Embryonic facial prominence (tissue), 1 donor: ENCODE measurements around the gene USP28.
"Not testable (repeated sequence)": the region's sequence is repeated elsewhere in the genome, so short reads cannot be mapped to it uniquely, and the experiment has no call there.

Source experiments
- DNase-seq: peaks from one replicate; pipeline ENCODE4 v3.0.0-alpha.2; 2016; ENCODE audit errors: extremely low spot score

The USP28 gene

GRCh38 chr11:113875234-113876073 lies at the start of gene USP28:
TSS of gene USP28 (minus strand) at chr11:113875572. CDS start at chr11:113875501, 71 bp downstream.
- DNase-seq, result peak; percentile 79

GRCh38 chr11:113923572-113923971 lies 48.2 kb upstream of the USP28 start:
- no peak for DNase-seq

- not testable (repeated sequence) for DNase-seq
These were observed 36.1 kb upstream of the USP28 start for GRCh38 chr11:113911491-113911890.

- DNase-seq, result no peak
These were observed 32.7 kb upstream of the USP28 start for GRCh38 chr11:113908098-113908497.

GRCh38 chr11:113907681-113908080 lies 32.3 kb upstream of the USP28 start:
- no peak for DNase-seq

GRCh38 chr11:113907152-113907551 lies 31.8 kb upstream of the USP28 start:
- DNase-seq, result no peak

GRCh38 chr11:113906516-113906915 lies 31.1 kb upstream of the USP28 start:
- DNase-seq, result no peak

- DNase-seq, result no peak
These were observed 30.7 kb upstream of the USP28 start for GRCh38 chr11:113906038-113906437.

- DNase-seq, result no peak
These were observed 29.2 kb upstream of the USP28 start, which contains the start of gene HTR3B for GRCh38 chr11:113904379-113905101. TSS of gene HTR3B (plus strand) at chr11:113904796. CDS start at chr11:113904934, 138 bp downstream.

- no peak for DNase-seq
These were observed 25.8 kb upstream of the USP28 start for GRCh38 chr11:113901141-113901540.

GRCh38 chr11:113896156-113896879 lies 20.9 kb upstream of the USP28 start:
- no peak for DNase-seq

GRCh38 chr11:113895367-113896155 lies 20.2 kb upstream of the USP28 start:
- DNase-seq, result no peak

- no peak for DNase-seq
These were observed 19.1 kb upstream of the USP28 start for GRCh38 chr11:113894421-113894996.

GRCh38 chr11:113888848-113889247 lies 13.5 kb upstream of the USP28 start:
- DNase-seq, result no peak

GRCh38 chr11:113885897-113886296 lies 10.5 kb upstream of the USP28 start:
- DNase-seq, result no peak

GRCh38 chr11:113884361-113884836 lies 9.0 kb upstream of the USP28 start:
- no peak for DNase-seq

- DNase-seq, result no peak
These were observed 6.5 kb upstream of the USP28 start for GRCh38 chr11:113881856-113882255.

- DNase-seq, result no peak
These were observed 5.6 kb upstream of the USP28 start for GRCh38 chr11:113880971-113881370.

GRCh38 chr11:113879446-113879845 lies 4.1 kb upstream of the USP28 start:
- DNase-seq, result not testable (repeated sequence)

GRCh38 chr11:113877670-113878055 lies 2.3 kb upstream of the USP28 start:
- no peak for DNase-seq
